ENCODE results near the gene ZBTB7A.

DNA sequence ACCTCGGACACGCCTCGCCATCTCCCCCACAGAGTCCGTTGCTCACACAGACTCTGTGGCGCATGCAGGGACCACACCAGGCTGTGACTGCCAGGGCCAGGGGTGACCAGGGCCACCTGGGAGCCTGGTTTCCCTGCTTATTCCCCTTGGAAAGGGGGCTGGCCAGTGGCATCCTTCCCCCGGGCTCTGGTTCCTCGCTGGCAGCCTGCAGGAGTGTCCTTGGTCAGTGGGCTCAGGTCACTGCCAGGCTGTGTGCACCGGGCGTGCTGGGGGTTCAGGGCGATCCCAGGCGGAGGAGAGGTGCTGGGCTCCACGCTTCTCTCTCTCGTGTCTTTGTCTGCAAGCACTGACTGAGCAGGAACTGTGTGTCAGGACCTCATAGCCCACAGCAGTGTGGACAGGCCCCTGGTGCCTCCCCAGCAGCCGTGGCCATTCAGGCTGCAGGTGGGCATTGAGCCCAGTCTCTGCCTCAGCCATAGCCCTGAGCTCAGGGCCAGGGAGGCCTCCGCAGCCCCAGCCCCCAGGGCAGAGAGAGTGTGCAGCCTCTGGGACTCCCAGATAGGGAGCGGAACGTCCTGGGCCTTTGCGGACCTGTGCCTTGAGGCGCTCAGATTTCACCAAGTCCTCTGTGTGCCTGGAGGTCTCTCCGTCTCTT, 52.7 kb downstream of the ZBTB7A start:
- TF ChIP-seq, protein P1, sequence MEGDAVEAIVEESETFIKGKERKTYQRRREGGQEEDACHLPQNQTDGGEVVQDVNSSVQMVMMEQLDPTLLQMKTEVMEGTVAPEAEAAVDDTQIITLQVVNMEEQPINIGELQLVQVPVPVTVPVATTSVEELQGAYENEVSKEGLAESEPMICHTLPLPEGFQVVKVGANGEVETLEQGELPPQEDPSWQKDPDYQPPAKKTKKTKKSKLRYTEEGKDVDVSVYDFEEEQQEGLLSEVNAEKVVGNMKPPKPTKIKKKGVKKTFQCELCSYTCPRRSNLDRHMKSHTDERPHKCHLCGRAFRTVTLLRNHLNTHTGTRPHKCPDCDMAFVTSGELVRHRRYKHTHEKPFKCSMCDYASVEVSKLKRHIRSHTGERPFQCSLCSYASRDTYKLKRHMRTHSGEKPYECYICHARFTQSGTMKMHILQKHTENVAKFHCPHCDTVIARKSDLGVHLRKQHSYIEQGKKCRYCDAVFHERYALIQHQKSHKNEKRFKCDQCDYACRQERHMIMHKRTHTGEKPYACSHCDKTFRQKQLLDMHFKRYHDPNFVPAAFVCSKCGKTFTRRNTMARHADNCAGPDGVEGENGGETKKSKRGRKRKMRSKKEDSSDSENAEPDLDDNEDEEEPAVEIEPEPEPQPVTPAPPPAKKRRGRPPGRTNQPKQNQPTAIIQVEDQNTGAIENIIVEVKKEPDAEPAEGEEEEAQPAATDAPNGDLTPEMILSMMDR (IDR thresholded peaks at IDR 0.05) = no peak
- no peak for TF ChIP-seq POLR2A (IDR thresholded peaks at IDR 0.05)
